Esophagus squamous epithelium (tissue), 4 donors: ENCODE results near the gene FOSL2.

ENCODE experiments used
- CTCF ChIP-seq, 6 experiments: fragments of 450-650 bp in 4 of 6; fragments of 200-600 bp in 2 of 6; sonication (generic) in 2 of 6; IDR thresholded peaks; one replicate each; pipeline ENCODE4 v1.5.1; 2016 to 2019; ENCODE audit warnings: antibody characterized with exemption in 6 of 6, mild to moderate bottlenecking in 4 of 6, moderate library complexity in 4 of 6
- POLR2A ChIP-seq, 4 donors: fragments of 450-650 bp; IDR thresholded peaks; one replicate each; pipeline ENCODE4 v1.6.1; 2017; ENCODE audit warnings: antibody characterized with exemption in 4 of 4, mild to moderate bottlenecking in 4 of 4, moderate library complexity in 3 of 4

GRCh38 chr2:28465148-28465885, 72.7 kb downstream of the FOSL2 start:
- no peak for TF ChIP-seq CTCF (IDR thresholded peaks at IDR 0.05)
- TF ChIP-seq POLR2A (IDR thresholded peaks at IDR 0.05): no peak
